Activated naive CD8-positive, alpha-beta T cell treated with anti-CD3 and anti-CD28 coated beads, Interleukin-2, amount 50 U/mL, for 24 hours (primary cell): Measurements from ENCODE around the gene SAG.
"Not testable (repeated sequence)": the region's sequence is repeated elsewhere in the genome, so short reads cannot be mapped to it uniquely, and the experiment has no call there.

Experiments
- ATAC-seq: fragments of 150-1000 bp; cut with Tn5 transposase; one replicate; pipeline ENCODE4 v1.10.0; 2021
- DNase-seq: peaks from one replicate; pipeline ENCODE4 v3.0.0; 2021
- H3K27ac Mint-ChIP-seq: one replicate; pipeline ENCODE4 v1.8.0; 2021; ENCODE audit warnings: mild to moderate bottlenecking, mixed read lengths
- H3K27me3 Mint-ChIP-seq: one replicate; pipeline ENCODE4 v1.8.0; 2021; ENCODE audit warnings: mixed read lengths
- H3K36me3 Mint-ChIP-seq: one replicate; pipeline ENCODE4 v1.8.0; 2021; ENCODE audit warnings: low read depth, mixed read lengths
- H3K4me1 Mint-ChIP-seq: one replicate; pipeline ENCODE4 v1.8.0; 2021; ENCODE audit warnings: mixed read lengths
- H3K4me3 Mint-ChIP-seq: one replicate; pipeline ENCODE4 v1.8.0; 2021; ENCODE audit warnings: mild to moderate bottlenecking, moderate library complexity, mixed read lengths
- H3K9me3 Mint-ChIP-seq: one replicate; pipeline ENCODE4 v1.8.0; 2021; ENCODE audit warnings: mixed read lengths

SAG gene

DNA sequence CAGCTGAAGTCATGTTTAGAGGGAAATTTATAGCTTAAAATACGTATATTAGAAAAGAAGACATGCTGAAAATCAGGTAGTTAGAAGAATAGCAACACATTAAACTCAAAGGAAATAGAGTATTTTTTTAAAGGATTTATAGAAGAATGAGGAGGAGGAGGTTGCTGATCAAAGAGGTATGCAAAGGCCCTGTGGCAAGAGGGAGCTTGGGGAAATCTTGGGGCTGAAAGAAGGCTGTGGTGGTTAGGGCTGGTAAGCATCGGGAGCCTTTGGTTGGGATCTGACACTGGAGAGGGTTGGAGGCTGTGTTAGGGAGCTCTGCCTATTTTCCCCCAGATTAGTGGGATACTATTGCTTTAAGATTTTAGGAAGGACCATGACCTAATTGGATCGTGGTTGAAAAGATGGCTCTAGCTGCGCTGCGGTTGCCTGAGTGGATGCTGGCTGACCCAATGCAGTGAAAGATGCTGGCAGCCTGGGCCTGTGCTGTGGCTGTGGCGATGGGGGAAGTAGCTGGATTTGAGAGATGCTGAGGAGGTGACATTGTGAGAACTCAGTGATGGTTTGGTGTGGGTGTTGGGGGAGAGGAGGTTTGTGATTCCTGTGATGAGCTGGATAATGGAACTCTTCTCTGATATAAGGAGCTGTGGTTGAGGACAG lies 58.4 kb downstream of the SAG start:
- Mint-ChIP-seq H3K4me3 (no peak overlapping the region), H3K27me3 (no peaks in the 10 kb centered on the region), H3K27ac (peak overlapping the region; percentile 41), H3K36me3 (peaks cover 42% of the 10 kb centered on the region), H3K9me3 (peaks cover 4% of the 10 kb centered on the region), H3K4me1 (peaks cover 72% of the 10 kb centered on the region)
- ATAC-seq (peak; percentile 35), DNase-seq (no peak)

DNA sequence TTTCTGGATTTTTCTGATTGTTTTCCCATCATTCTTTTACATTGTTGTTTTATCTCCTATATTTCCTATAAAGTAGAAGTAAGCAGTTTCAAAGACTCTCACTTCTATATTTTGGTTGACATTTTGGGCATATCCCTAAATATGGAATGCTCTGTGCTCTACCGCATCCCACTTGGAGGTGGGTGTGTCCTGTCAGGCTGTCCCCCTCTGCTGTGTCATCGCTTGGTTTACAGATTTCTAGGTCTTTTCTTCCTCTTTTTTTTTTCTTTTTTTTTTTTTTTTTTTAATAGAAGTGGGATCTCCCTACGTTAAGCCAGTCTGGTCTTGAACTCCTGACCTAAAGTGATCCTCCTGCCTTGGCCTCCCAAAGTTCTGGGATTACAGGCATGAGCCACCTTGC lies 60.0 kb downstream of the SAG start:
- H3K27ac Mint-ChIP-seq = no peak overlapping the region
- peaks cover 65% of the 10 kb centered on the region for H3K4me1 Mint-ChIP-seq
- H3K9me3 Mint-ChIP-seq = peaks cover 4% of the 10 kb centered on the region
- ATAC-seq (no peak), DNase-seq (no peak)
- H3K36me3 Mint-ChIP-seq = peaks cover 38% of the 10 kb centered on the region
- no peaks in the 10 kb centered on the region for H3K27me3 Mint-ChIP-seq
- no peak overlapping the region for H3K4me3 Mint-ChIP-seq

DNA sequence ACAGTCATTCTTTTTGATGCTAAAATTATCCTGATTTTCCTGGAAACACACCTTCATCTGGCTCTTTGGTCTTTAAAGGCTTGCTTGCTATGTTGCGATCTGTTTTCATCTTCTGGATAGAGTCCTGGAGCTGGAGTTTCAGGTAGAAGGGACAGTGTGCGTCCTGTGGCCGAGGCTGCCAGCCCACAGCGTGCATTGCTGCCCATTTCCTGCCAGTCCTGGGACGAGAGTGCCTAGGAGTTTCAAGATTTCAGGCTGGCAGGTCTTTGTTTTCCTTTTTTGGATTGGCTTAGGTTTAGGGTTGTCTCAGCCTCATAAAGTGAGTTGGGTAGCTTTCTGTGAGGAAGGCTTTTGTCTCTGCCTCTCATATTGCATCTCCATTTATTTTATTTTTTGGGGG lies 61.1 kb downstream of the SAG start:
- H3K4me3 Mint-ChIP-seq = no peak overlapping the region
- H3K27ac Mint-ChIP-seq = no peak overlapping the region
- peaks cover 2% of the 10 kb centered on the region for H3K9me3 Mint-ChIP-seq
- ATAC-seq (no peak), DNase-seq (no peak)
- H3K4me1 Mint-ChIP-seq = peaks cover 61% of the 10 kb centered on the region
- H3K27me3 Mint-ChIP-seq = no peaks in the 10 kb centered on the region
- peaks cover 30% of the 10 kb centered on the region for H3K36me3 Mint-ChIP-seq

DNA sequence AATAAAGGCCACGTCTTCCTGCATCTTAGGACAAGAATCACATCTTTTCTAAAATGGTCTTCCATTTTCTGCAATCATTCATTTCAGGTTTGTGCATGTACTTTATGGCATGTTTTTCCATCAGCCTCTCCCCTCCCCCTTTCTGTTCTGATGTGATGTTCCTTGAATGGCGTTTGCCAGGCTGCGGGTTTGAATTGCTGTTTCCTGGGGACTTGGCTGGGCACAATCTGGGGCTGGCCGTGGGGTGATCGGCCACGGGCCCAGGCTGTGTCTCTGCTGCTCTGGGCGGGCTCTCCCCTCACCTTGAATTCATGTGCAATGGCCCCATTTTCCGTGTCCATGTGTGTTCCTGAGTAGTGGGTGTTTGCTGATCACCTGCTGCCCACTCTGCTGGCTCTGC lies 61.8 kb downstream of the SAG start:
- no peak for ATAC-seq

DNA sequence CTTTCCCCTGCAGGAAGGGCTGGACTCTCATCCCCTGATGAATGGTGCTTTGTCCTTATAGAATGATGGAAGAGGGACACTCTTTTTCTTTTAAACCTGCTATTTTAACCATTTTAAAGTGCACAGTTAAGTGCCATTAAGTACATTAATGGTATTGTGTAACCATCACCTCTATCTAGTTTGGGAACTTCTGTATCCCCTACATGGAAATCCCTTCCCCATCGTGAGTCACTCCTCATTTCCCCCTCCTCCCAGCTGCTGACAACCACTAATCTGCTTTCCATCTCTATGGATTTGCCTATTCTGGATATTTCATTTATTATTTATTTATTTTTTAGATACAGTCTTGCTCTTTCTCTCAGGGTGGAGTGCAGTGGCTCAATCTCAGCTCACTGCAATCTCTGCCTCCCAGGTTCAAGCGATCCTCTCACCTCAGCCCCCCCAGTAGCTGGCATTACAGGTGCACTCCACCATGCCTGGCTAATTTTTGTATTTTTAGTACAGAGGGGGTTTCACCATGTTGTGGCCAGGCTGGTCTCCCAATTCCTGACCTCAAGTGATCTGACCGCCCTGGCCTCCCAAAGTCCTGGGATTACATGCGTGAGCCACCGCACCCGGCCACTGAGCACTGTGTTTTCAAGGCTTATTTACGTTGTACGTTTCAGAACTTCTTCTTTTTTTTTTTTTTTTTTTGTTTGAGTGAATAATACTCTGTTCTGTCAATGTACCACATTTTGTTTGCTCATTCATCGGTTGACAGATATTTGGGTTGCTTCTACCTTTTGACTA lies 62.5 kb downstream of the SAG start:
- ATAC-seq (no peak), DNase-seq (no peak)
- Mint-ChIP-seq H3K9me3 (no peaks in the 10 kb centered on the region), H3K4me1 (peaks cover 55% of the 10 kb centered on the region), H3K4me3 (no peak overlapping the region), H3K27me3 (no peaks in the 10 kb centered on the region), H3K36me3 (peaks cover 21% of the 10 kb centered on the region), H3K27ac (peak overlapping the region; percentile 52)

More for the DNA sequence above, 61.8 kb downstream of the SAG start:
- H3K9me3 Mint-ChIP-seq = no peaks in the 10 kb centered on the region
- H3K27ac Mint-ChIP-seq = peak overlapping the region; percentile 52
- H3K36me3 Mint-ChIP-seq = peaks cover 25% of the 10 kb centered on the region
- H3K4me1 Mint-ChIP-seq = peaks cover 58% of the 10 kb centered on the region
- no peak overlapping the region for H3K4me3 Mint-ChIP-seq
- H3K27me3 Mint-ChIP-seq = no peaks in the 10 kb centered on the region
- no peak for DNase-seq

DNA sequence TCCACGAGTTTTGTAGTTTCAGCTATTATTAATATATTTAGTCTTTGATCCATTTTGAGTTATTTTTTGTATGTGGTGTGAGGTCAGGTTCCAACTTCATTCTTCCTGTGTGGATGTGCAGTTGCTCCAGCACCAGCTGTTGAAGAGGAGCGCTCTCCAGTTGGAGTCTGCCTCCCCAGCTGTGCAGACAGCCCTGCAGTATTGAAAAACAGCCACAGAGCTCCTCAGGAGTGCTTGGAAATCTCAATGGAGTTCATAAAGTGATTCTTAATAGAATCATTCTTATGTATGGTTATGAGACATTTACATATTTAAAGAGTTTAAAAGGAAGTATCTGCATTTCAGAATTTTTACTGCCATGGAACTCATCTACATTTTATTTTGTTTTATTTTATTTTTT lies 64.0 kb downstream of the SAG start:
- DNase-seq = no peak
- Mint-ChIP-seq H3K27me3 (no peaks in the 10 kb centered on the region), H3K9me3 (no peaks in the 10 kb centered on the region), H3K27ac (peak overlapping the region; percentile 2), H3K36me3 (peaks cover 27% of the 10 kb centered on the region), H3K4me3 (no peak overlapping the region), H3K4me1 (peaks cover 51% of the 10 kb centered on the region)
- no peak for ATAC-seq

DNA sequence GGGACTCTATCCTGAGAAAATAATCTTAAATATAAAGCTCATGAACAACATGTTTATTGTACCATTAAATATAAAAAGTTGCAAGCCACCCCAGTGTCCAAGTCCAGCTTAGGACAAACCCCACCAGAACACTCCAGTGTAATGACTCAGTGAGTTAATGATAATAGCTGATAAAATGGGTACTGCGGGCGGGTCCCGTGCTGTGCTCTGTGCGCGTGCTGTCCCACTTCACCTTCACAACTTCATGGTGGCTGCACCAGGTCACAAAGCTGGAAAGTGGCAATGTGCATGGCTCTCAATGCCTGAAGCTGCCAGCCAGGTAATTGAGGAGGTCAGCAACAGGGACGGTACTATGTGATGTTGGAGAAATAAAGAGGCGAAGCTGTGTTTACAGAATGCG lies 65.2 kb downstream of the SAG start:
- no peak for ATAC-seq
- no peak overlapping the region for H3K4me3 Mint-ChIP-seq
- H3K36me3 Mint-ChIP-seq = peaks cover 29% of the 10 kb centered on the region
- peaks cover 43% of the 10 kb centered on the region for H3K4me1 Mint-ChIP-seq
- DNase-seq = no peak
- no peaks in the 10 kb centered on the region for H3K27me3 Mint-ChIP-seq
- no peak overlapping the region for H3K27ac Mint-ChIP-seq
- no peaks in the 10 kb centered on the region for H3K9me3 Mint-ChIP-seq

DNA sequence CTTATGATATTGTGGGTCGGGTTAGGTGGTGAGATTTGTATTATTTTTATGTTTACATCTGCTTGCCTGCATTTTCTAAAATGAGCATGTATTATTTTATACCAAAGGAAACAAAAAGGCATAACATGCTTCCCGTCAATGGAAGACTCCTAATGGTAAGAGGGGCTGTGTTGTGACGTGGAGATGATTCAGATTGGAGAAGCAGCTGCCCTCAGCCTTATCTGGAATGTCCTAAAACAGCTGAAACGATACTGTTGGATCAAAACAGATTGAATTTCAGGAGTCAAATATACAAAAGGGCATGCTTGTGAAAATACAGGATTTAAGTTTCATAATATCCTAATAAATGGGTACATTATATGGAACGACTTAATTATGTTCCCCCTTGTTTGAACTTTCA lies 65.7 kb downstream of the SAG start:
- Mint-ChIP-seq H3K36me3 (peaks cover 28% of the 10 kb centered on the region), H3K4me1 (peaks cover 38% of the 10 kb centered on the region), H3K4me3 (no peak overlapping the region), H3K27me3 (no peaks in the 10 kb centered on the region), H3K9me3 (no peaks in the 10 kb centered on the region), H3K27ac (no peak overlapping the region)
- DNase-seq (no peak), ATAC-seq (no peak)

DNA sequence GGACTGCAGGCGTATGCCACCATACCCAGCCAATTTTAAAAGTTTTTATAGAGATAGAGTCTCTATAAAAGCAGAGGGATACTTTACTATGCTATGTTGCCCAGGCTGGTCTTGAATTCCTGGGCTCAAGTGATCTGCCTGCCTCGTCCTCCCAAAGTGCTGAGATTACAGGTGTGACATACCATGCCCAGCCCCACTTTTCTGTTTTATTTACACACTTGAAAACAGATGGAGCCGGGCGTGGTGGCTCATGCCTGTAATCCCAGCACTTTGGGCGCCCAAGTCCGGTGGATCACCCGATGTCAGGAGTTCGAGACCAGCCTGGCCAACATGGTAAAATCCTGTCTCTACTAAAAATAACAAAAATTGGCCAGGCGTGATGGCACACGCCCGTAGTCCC lies 67.2 kb downstream of the SAG start:
- not testable (repeated sequence) for H3K4me3 Mint-ChIP-seq, H3K27me3 Mint-ChIP-seq, H3K9me3 Mint-ChIP-seq, ATAC-seq, DNase-seq, H3K27ac Mint-ChIP-seq
- H3K36me3 Mint-ChIP-seq = peaks cover 29% of the 10 kb centered on the region
- H3K4me1 Mint-ChIP-seq = peaks cover 37% of the 10 kb centered on the region

DNA sequence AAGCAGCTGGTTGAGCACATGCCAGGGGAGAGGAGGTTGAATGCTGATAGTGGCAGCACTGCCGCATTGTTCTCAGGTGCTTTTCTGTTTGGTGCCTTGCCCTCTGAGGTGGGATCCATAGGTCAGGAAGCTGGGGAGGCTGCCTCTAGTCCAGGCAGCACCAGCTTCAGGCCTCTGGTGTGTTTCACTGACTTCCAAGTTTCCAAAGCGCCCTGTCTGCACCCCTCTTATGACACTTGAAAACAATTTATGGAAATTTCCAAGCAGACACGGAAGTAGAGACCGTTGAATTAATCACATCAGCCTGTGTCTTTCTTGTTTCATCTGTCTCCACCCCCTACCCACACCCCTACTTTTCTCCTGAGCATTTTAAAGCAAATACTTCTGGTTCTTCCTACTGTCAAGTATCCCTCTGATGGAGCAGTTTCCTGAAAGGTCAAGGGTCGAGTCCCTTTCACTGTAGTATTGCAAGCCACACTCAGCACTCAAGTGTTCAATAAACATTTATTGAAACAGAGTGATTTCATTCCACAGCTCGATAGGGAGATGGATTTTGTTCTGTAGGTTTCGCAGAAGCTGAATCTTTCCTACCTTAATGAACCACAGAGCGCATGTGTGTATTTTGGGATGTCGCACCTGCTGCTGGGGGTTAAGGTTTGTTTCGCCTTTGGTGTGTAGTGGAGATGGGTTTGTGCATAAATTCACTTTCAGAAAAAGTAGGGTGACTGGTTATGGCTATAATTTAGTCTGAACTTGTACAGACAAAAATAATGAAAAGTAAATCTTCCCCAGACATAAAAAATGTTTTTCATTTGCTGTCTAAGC lies 68.1 kb downstream of the SAG start:
- Mint-ChIP-seq H3K27ac (peak overlapping the region; percentile 38), H3K9me3 (no peaks in the 10 kb centered on the region), H3K36me3 (peaks cover 31% of the 10 kb centered on the region), H3K4me1 (peaks cover 40% of the 10 kb centered on the region), H3K4me3 (no peak overlapping the region), H3K27me3 (no peaks in the 10 kb centered on the region)
- ATAC-seq (no peak), DNase-seq (no peak)

DNA sequence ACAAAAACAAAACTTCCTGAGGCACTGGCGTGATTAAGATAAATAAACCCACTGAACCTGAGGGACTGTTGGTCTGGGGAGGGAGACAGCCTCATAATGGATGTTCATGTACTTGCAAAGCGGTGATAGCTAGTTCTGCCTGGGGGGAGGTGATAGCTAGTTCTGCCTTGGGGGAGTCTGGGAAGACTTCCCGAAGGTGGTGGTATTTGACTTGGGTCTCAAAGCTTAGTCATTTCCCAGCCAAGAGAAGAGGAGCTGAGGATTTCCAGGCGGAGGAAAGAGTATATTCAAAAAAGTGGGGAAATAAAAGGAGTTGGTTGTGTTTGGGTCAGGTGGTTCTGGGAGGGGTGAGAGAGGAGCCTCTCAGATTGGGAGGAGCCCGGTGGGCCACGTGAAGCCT lies 71.4 kb downstream of the SAG start:
- H3K27me3 Mint-ChIP-seq = no peaks in the 10 kb centered on the region
- H3K4me3 Mint-ChIP-seq = no peak overlapping the region
- H3K9me3 Mint-ChIP-seq = no peaks in the 10 kb centered on the region
- ATAC-seq (no peak), DNase-seq (no peak)
- no peak overlapping the region for H3K27ac Mint-ChIP-seq
- H3K4me1 Mint-ChIP-seq = peaks cover 68% of the 10 kb centered on the region
- H3K36me3 Mint-ChIP-seq = peaks cover 32% of the 10 kb centered on the region

DNA sequence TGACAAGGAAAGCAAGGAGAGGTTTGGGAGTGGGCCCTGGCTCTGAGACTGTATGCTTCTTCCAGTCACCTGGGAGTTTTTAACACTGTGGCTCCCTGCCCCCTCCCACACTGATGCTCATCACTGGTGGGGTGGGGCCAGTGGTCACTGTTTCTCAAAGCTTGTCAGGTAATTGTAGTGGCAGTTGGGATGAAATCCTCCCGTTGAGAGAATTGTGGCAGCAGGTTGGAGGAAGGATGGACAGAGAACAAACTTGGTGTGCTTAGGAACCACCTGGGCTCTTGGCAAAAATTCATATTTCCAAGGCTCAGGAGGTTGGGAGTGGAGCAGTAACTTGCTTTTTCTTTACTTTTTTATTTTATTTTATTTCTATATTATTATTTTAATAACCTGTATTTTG lies 71.8 kb downstream of the SAG start:
- no peak overlapping the region for H3K4me3 Mint-ChIP-seq
- no peak for DNase-seq
- H3K36me3 Mint-ChIP-seq = peaks cover 35% of the 10 kb centered on the region
- H3K4me1 Mint-ChIP-seq = peaks cover 72% of the 10 kb centered on the region
- ATAC-seq = no peak
- no peaks in the 10 kb centered on the region for H3K9me3 Mint-ChIP-seq
- H3K27ac Mint-ChIP-seq = no peak overlapping the region
- no peaks in the 10 kb centered on the region for H3K27me3 Mint-ChIP-seq

DNA sequence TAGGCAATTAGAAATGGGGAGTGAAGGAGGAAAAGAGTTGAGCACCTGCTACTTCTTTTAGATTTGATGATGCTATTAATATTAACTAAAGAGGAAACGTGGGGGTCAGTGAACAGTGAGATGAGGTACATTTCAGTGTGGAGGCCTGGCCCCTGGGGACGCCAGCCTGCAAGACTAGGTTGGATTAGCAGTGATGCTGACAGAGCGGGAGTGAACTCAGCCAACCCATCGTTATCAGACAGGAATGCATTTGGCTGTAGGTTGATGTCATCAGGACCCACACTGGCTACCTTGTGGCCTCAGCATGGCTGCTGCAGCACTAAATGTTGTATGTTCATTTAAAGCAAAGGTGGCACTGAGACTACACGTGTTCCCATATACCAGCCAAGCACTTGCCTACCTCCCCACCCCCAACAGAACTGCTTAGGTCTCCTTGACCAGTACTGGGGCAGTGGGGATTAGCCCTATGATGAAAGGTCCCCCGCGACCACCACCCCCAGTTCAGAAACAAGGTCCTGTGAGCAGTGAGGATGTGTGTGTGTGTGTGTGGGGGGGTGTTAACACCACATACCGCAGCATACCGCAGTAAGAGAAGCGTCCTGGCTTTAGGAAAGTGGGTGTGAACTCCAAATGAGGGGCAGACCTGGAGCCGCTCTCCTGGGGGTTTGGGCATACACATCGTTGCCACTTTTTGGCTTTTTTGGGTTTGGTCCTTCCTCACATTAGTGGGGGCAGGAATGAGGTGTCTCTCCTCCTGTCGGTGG lies 72.7 kb downstream of the SAG start:
- ATAC-seq (no peak), DNase-seq (no peak)
- Mint-ChIP-seq H3K4me1 (peaks cover 77% of the 10 kb centered on the region), H3K4me3 (no peak overlapping the region), H3K27me3 (no peaks in the 10 kb centered on the region), H3K27ac (peak overlapping the region; percentile 60), H3K9me3 (no peaks in the 10 kb centered on the region), H3K36me3 (peaks cover 35% of the 10 kb centered on the region)

DNA sequence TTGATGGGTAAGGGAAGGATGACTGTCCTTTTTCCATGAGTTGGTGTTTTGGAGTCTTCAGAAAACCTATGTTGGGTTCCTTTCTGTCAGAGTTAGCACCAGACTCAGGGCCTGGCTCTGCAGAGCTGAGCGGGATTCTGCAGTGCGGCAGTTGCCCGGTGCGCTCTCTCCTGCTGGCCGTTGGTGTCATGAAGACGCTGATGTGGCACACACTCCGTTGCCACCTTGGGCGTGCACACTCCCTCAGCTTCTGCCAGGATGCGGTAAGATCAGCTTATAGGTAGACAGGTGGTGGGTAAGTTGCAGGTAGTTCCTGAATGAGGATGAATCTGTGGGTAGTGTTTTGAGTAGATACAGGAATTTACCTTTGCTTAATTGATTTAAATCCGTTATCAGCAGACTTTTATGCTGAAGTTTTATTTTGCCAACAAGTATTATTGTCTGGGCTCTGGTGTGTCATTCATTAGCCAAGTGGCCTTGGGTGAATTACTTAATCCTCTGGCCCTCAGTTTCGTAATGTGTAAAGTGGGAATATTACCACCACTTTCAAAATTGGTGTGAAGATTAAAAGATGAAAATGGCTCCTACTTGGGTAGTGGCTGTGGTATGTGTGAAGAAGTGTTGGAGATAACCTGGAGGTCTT lies 73.5 kb downstream of the SAG start:
- Mint-ChIP-seq H3K27me3 (no peaks in the 10 kb centered on the region), H3K27ac (peak overlapping the region; percentile 3), H3K4me1 (peaks cover 77% of the 10 kb centered on the region), H3K36me3 (peaks cover 33% of the 10 kb centered on the region), H3K9me3 (no peaks in the 10 kb centered on the region), H3K4me3 (peak overlapping the region; percentile 3)
- ATAC-seq (no peak), DNase-seq (no peak)
